Measurements from ENCODE around the gene YWHAG. TPM values are rescaled to one million over a fixed set of nuclear protein-coding genes. Genes with fewer than 3 reads are reported as not detected.

The YWHAG gene
- total and polyA plus RNA-seq, 2 of the 13 experiments (the other 11 are each of a cell fraction or from before 2014, with no cell fraction given): 36.9 to 67.5 TPM

DNA sequence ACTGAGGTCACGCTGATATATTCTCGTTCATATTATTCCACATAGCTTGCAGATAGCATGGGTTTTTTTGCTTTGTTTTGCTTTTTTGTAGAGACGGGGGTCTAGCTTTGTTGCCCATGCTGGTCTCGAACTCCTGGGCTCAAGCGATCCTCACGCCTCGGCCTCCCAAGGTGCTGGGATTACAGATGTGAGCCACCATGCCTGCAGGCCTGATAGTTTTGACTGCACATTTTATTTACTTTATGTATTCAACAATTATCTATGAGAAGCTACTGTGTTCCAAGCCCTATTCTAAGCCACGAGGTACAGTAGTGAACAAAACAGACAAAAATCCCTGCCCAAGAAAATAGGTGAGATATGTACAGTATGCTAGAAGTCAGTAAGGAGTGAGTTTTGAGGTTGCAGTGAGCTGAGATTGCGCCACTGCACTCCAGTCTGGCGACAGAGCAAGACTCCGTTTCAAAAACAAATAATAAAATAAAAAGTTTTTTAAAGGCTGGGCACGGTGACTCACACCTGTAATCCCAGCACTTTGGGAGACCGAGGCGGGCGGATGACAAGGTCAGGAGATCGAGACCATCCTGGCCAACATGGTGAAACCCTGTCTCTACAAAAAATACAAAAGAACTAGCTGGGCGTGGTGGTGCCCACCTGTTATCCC lies 1.3 kb upstream of the YWHAG start (continued):
- TF ChIP-seq, protein P1, sequence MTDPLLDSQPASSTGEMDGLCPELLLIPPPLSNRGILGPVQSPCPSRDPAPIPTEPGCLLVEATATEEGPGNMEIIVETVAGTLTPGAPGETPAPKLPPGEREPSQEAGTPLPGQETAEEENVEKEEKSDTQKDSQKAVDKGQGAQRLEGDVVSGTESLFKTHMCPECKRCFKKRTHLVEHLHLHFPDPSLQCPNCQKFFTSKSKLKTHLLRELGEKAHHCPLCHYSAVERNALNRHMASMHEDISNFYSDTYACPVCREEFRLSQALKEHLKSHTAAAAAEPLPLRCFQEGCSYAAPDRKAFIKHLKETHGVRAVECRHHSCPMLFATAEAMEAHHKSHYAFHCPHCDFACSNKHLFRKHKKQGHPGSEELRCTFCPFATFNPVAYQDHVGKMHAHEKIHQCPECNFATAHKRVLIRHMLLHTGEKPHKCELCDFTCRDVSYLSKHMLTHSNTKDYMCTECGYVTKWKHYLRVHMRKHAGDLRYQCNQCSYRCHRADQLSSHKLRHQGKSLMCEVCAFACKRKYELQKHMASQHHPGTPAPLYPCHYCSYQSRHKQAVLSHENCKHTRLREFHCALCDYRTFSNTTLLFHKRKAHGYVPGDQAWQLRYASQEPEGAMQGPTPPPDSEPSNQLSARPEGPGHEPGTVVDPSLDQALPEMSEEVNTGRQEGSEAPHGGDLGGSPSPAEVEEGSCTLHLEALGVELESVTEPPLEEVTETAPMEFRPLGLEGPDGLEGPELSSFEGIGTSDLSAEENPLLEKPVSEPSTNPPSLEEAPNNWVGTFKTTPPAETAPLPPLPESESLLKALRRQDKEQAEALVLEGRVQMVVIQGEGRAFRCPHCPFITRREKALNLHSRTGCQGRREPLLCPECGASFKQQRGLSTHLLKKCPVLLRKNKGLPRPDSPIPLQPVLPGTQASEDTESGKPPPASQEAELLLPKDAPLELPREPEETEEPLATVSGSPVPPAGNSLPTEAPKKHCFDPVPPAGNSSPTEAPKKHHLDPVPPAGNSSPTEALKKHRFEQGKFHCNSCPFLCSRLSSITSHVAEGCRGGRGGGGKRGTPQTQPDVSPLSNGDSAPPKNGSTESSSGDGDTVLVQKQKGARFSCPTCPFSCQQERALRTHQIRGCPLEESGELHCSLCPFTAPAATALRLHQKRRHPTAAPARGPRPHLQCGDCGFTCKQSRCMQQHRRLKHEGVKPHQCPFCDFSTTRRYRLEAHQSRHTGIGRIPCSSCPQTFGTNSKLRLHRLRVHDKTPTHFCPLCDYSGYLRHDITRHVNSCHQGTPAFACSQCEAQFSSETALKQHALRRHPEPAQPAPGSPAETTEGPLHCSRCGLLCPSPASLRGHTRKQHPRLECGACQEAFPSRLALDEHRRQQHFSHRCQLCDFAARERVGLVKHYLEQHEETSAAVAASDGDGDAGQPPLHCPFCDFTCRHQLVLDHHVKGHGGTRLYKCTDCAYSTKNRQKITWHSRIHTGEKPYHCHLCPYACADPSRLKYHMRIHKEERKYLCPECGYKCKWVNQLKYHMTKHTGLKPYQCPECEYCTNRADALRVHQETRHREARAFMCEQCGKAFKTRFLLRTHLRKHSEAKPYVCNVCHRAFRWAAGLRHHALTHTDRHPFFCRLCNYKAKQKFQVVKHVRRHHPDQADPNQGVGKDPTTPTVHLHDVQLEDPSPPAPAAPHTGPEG (CRISPR knock-in tag; IDR thresholded peaks at IDR 0.05): no peak
- no peak for TF ChIP-seq NFRKB (IDR thresholded peaks at IDR 0.05)
- TF ChIP-seq ZFP37 (CRISPR knock-in tag; IDR thresholded peaks at IDR 0.05; ENCODE audit: borderline replicate concordance): no peak
- no peak for TF ChIP-seq DR1 (CRISPR knock-in tag; IDR thresholded peaks at IDR 0.05)
- TF ChIP-seq ZNF205 (CRISPR knock-in tag; IDR thresholded peaks at IDR 0.05): no peak
- TF ChIP-seq MATR3 (CRISPR knock-in tag; IDR thresholded peaks at IDR 0.05): no peak
- TF ChIP-seq ZSCAN22 (CRISPR knock-in tag; IDR thresholded peaks at IDR 0.05): no peak
- TF ChIP-seq, protein P2, sequence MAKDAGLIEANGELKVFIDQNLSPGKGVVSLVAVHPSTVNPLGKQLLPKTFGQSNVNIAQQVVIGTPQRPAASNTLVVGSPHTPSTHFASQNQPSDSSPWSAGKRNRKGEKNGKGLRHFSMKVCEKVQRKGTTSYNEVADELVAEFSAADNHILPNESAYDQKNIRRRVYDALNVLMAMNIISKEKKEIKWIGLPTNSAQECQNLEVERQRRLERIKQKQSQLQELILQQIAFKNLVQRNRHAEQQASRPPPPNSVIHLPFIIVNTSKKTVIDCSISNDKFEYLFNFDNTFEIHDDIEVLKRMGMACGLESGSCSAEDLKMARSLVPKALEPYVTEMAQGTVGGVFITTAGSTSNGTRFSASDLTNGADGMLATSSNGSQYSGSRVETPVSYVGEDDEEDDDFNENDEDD (CRISPR knock-in tag; IDR thresholded peaks at IDR 0.05; ENCODE audit: borderline replicate concordance): no peak
- TF ChIP-seq, protein P3, sequence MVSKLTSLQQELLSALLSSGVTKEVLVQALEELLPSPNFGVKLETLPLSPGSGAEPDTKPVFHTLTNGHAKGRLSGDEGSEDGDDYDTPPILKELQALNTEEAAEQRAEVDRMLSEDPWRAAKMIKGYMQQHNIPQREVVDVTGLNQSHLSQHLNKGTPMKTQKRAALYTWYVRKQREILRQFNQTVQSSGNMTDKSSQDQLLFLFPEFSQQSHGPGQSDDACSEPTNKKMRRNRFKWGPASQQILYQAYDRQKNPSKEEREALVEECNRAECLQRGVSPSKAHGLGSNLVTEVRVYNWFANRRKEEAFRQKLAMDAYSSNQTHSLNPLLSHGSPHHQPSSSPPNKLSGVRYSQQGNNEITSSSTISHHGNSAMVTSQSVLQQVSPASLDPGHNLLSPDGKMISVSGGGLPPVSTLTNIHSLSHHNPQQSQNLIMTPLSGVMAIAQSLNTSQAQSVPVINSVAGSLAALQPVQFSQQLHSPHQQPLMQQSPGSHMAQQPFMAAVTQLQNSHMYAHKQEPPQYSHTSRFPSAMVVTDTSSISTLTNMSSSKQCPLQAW (CRISPR knock-in tag; IDR thresholded peaks at IDR 0.05): no peak
- no peak for TF ChIP-seq ZNF232 (CRISPR knock-in tag; IDR thresholded peaks at IDR 0.05; ENCODE audit: borderline replicate concordance)
- no peak for TF ChIP-seq PHF20 (CRISPR knock-in tag; IDR thresholded peaks at IDR 0.05)
- no peak for TF ChIP-seq ELF4 (CRISPR knock-in tag; IDR thresholded peaks at IDR 0.05; ENCODE audit: borderline replicate concordance)
- TF ChIP-seq GFI1 (CRISPR knock-in tag; IDR thresholded peaks at IDR 0.05; ENCODE audit: borderline replicate concordance): 0 out of 2 replicates have a peak, but pooled peaks have one; percentile 20
- TF ChIP-seq SMC3 (IDR thresholded peaks at IDR 0.05; ENCODE audit: low read length): peak; percentile 10; the same call in 1 of the 2 replicates
- peak; percentile 86 for TF ChIP-seq CEBPB (IDR thresholded peaks at IDR 0.05; ENCODE audit: borderline replicate concordance, low read depth, low read length)
- TF ChIP-seq ZFP36 (IDR thresholded peaks at IDR 0.05; ENCODE audit: borderline replicate concordance, low read depth, low read length, partially characterized antibody): no peak
- no peak for TF ChIP-seq BCL6 (CRISPR knock-in tag; IDR thresholded peaks at IDR 0.05)
- TF ChIP-seq CBX5 (CRISPR knock-in tag; IDR thresholded peaks at IDR 0.05; ENCODE audit: borderline replicate concordance): no peak
- no peak for TF ChIP-seq ESRRA (CRISPR knock-in tag; IDR thresholded peaks at IDR 0.05; ENCODE audit: low read depth)
